Omental fat pad (tissue), 4 donors: ENCODE measurements around the gene YOD1. TPM values are rescaled to one million over a fixed set of nuclear protein-coding genes. Genes with fewer than 3 reads are reported as not detected.

ENCODE experiments used
- ATAC-seq: fragments of 150-250 bp; one replicate; pipeline ENCODE4 v1.9.1; 2016; ENCODE audit warnings: mild to moderate bottlenecking, moderate library complexity; ENCODE audit not compliant: low FRiP score
- DNase-seq: peaks from one replicate; pipeline ENCODE4 v3.0.0-alpha.2; 2019; ENCODE audit warnings: low spot score
- total RNA-seq, 4 donors: library from RNA; depleted of rRNA; stranded (reverse); fragments of >200 nt; gene quantifications; one replicate each; pipeline ENCODE4 v1.1.0, GENCODE V29; 2016
- TF ChIP-seq, protein P1 (sequence below), 3 donors: fragments of 450-650 bp; IDR thresholded peaks; one replicate each; pipeline ENCODE4 v1.5.1; 2016 to 2017; ENCODE audit warnings: antibody characterized with exemption in 3 of 3, mild to moderate bottlenecking in 3 of 3, moderate library complexity in 2 of 3

The YOD1 gene
- total RNA-seq, 4 donors from 2014 or later = 6.1 to 11.7 (median 7.9) TPM

DNA sequence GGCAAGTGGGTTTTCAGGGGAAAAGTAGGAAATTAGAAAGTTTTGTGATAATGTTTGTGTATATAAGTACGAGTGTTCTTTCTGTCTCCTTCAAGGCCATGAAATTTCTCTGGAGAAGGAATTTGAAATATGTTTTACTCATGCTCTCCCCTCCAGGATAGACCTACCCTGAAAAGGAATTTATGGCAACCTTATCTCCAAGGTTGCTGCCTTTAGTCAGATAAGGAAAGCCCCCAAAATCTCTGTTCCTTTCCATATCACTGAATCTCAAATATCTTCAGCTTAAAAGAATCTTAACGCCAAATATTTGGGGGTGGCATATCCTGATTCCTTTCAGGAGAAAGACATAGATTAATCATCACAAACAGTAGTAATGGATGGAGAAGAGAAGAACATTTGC lies 37.2 kb upstream of the YOD1 start:
- ATAC-seq (no peak), DNase-seq (no peak)
- TF ChIP-seq, protein P1, sequence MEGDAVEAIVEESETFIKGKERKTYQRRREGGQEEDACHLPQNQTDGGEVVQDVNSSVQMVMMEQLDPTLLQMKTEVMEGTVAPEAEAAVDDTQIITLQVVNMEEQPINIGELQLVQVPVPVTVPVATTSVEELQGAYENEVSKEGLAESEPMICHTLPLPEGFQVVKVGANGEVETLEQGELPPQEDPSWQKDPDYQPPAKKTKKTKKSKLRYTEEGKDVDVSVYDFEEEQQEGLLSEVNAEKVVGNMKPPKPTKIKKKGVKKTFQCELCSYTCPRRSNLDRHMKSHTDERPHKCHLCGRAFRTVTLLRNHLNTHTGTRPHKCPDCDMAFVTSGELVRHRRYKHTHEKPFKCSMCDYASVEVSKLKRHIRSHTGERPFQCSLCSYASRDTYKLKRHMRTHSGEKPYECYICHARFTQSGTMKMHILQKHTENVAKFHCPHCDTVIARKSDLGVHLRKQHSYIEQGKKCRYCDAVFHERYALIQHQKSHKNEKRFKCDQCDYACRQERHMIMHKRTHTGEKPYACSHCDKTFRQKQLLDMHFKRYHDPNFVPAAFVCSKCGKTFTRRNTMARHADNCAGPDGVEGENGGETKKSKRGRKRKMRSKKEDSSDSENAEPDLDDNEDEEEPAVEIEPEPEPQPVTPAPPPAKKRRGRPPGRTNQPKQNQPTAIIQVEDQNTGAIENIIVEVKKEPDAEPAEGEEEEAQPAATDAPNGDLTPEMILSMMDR (IDR thresholded peaks at IDR 0.05) = no peak

- no peak for DNase-seq
- TF ChIP-seq, protein P1 (IDR thresholded peaks at IDR 0.05) = no peak
- ATAC-seq = no peak
Observed at GRCh38 chr1:207085887-207086286, 34.9 kb upstream of the YOD1 start.

DNA sequence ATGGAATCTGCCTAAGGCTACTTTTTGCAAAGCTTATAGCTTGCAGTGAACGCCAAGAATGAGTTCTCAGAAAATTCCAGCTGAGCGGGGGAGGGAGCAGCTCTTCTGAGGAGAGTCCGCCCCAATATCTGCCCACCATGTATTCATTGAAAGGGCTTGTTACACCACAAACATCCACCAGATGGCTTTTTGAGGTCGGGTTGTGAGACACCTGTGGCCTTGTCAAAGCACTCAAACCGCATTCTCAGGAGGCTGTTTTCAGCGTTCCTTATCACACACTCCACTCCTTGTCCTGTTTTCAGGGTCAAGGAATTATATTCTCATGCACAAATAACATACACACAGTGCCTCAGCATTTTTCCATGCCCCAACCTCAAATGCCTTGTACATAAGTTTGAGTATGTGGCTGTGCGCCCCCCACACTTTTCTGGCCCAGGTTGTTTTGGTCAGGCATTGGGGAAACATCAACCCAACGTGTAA lies 33.7 kb upstream of the YOD1 start:
- ATAC-seq (peak; percentile 72), DNase-seq (no peak)
- TF ChIP-seq, protein P1 (IDR thresholded peaks at IDR 0.05) = peak in 2 of 3 donors; percentile 8 to 44

GRCh38 chr1:207084232-207084631 lies 33.2 kb upstream of the YOD1 start:
- TF ChIP-seq, protein P1 (IDR thresholded peaks at IDR 0.05) = no peak
- no peak for ATAC-seq
- no peak for DNase-seq

- ATAC-seq (no peak), DNase-seq (no peak)
- TF ChIP-seq, protein P1 (IDR thresholded peaks at IDR 0.05) = no peak
Observed at GRCh38 chr1:207081806-207082205, 30.8 kb upstream of the YOD1 start.

DNA sequence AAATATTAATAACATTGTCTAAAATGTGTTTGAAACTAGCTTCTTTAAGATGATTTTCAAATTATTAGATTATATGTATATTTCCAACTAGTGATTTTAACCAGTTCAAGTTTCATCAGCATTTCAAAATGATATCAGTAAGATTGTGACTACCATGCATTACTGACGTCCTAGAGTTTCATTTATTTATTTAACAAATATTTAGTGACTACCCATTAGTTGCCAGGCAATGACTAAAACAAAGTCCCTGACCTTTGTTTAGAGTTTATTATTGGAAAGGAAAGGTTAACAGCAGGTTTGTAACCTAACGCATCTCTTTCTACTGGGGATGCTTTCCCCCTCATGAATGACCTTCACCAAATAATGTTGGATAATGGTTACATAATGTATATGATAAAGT lies 30.1 kb upstream of the YOD1 start:
- ATAC-seq (no peak), DNase-seq (no peak)
- TF ChIP-seq, protein P1 (IDR thresholded peaks at IDR 0.05) = no peak

DNA sequence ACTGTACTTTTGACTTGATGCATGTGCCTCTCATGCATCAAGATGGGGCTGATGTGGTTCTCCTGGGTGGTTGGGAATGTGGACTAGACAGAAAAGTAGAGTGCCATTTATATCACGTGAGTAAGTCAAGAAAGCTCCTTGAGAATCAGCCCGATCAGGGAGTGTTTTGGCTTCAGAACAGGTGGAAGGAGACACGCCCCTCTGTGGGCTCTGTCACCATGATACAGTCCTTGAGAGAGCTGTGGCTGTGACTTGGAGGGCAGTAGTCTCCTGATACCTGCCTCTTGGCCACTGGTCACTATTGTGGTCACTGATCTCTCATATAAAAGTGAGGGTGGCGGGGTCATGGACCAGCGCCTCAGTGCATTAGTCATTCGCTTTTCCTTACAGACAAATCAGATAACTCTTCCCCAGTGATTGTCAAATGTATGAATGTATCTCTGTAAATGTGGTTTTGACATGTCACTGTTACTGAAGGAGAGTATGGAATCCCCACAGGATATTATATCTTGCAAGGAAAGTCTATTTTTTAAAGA lies 28.8 kb upstream of the YOD1 start:
- DNase-seq (no peak), ATAC-seq (no peak)
- TF ChIP-seq, protein P1 (IDR thresholded peaks at IDR 0.05) = no peak
